Hepatocyte (in vitro differentiated cells): ENCODE data around the gene KCNJ13.

Experiments
- CTCF ChIP-seq: fragments of 200-600 bp; sonication (generic); IDR thresholded peaks from 2 replicates; pipeline ENCODE4 v1.5.1; 2016; ENCODE audit warnings: antibody characterized with exemption, mild to moderate bottlenecking; ENCODE audit not compliant: poor library complexity
- EZH2 ChIP-seq: fragments of 200-600 bp; sonication (generic); IDR thresholded peaks from 2 replicates; pipeline ENCODE4 v1.6.1; 2016; ENCODE audit warnings: antibody characterized with exemption, mild to moderate bottlenecking, borderline replicate concordance
- EZH2phosphoT487 ChIP-seq: fragments of 200-600 bp; sonication (generic); IDR thresholded peaks from one replicate; pipeline ENCODE4 v1.6.1; 2018; ENCODE audit warnings: antibody characterized with exemption, mild to moderate bottlenecking, low read depth, moderate library complexity; ENCODE audit not compliant: unreplicated experiment, severe bottlenecking

GRCh38 chr2:232741972-232742371 is 34.4 kb downstream of the KCNJ13 start:
- TF ChIP-seq CTCF (no peak), EZH2 (no peak), EZH2phosphoT487 (no peak)
